BLaER1 (cell line): ENCODE data around the gene ADIRF.

Experiments
- H3K27ac ChIP-seq: shearing (Covaris generic); formaldehyde crosslinking; 2 replicates; pipeline ENCODE4 v1.8.1; 2022
- H3K27me3 ChIP-seq: shearing (Covaris generic); formaldehyde crosslinking; 2 replicates; pipeline ENCODE4 v1.8.1; 2022
- H3K36me3 ChIP-seq: shearing (Covaris generic); formaldehyde crosslinking; 2 replicates; pipeline ENCODE4 v1.8.1; 2022
- H3K4me1 ChIP-seq: shearing (Covaris generic); formaldehyde crosslinking; 2 replicates; pipeline ENCODE4 v1.8.1; 2022
- H3K4me2 ChIP-seq: shearing (Covaris generic); formaldehyde crosslinking; 2 replicates; pipeline ENCODE4 v1.8.1; 2022
- H3K4me3 ChIP-seq: shearing (Covaris generic); formaldehyde crosslinking; 2 replicates; pipeline ENCODE4 v1.8.1; 2022
- H3K9ac ChIP-seq: shearing (Covaris generic); formaldehyde crosslinking; 2 replicates; pipeline ENCODE4 v1.8.1; 2022
- H3K9me3 ChIP-seq: shearing (Covaris generic); formaldehyde crosslinking; 2 replicates; pipeline ENCODE4 v1.8.1; 2022
- H4K20me1 ChIP-seq: shearing (Covaris generic); formaldehyde crosslinking; 2 replicates; pipeline ENCODE4 v1.8.1; 2022
- Cebpa-rat ChIP-seq: shearing (Covaris generic); IDR thresholded peaks from 2 replicates; pipeline ENCODE4 v1.8.1; 2022

The ADIRF gene

GRCh38 chr10:86961481-86962091, 6.7 kb upstream of the ADIRF start:
- no peak overlapping the region for H3K9ac ChIP-seq
- no peak for TF ChIP-seq Cebpa-rat
- no peaks in the 10 kb centered on the region for H3K9me3 ChIP-seq
- H3K36me3 ChIP-seq = no peaks in the 10 kb centered on the region
- H3K27me3 ChIP-seq = no peaks in the 10 kb centered on the region
- no peak overlapping the region for H3K4me3 ChIP-seq
- no peaks in the 10 kb centered on the region for H4K20me1 ChIP-seq
- H3K4me1 ChIP-seq = peaks cover 34% of the 10 kb centered on the region
- no peak overlapping the region for H3K4me2 ChIP-seq
- H3K27ac ChIP-seq = no peak overlapping the region

GRCh38 chr10:86962136-86962980, 5.9 kb upstream of the ADIRF start:
- TF ChIP-seq Cebpa-rat = no peak
- Histone ChIP-seq H4K20me1 (no peaks in the 10 kb centered on the region), H3K36me3 (no peaks in the 10 kb centered on the region), H3K4me3 (no peak overlapping the region), H3K27ac (no peak overlapping the region), H3K9ac (no peak overlapping the region), H3K4me1 (peaks cover 33% of the 10 kb centered on the region), H3K9me3 (no peaks in the 10 kb centered on the region), H3K27me3 (no peaks in the 10 kb centered on the region), H3K4me2 (no peak overlapping the region)

- Histone ChIP-seq H3K27me3 (peaks cover 6% of the 10 kb centered on the region), H4K20me1 (no peaks in the 10 kb centered on the region), H3K4me2 (no peak overlapping the region), H3K27ac (no peak overlapping the region), H3K4me1 (peaks cover 27% of the 10 kb centered on the region), H3K36me3 (no peaks in the 10 kb centered on the region), H3K4me3 (no peak overlapping the region), H3K9me3 (no peaks in the 10 kb centered on the region), H3K9ac (no peak overlapping the region)
- TF ChIP-seq Cebpa-rat = no peak
Measured at GRCh38 chr10:86962981-86963310, 5.3 kb upstream of the ADIRF start.

GRCh38 chr10:86963341-86963919, 4.9 kb upstream of the ADIRF start:
- no peaks in the 10 kb centered on the region for H3K9me3 ChIP-seq
- no peak overlapping the region for H3K27ac ChIP-seq
- H3K9ac ChIP-seq = no peak overlapping the region
- H3K4me1 ChIP-seq = peaks cover 25% of the 10 kb centered on the region
- no peak overlapping the region for H3K4me3 ChIP-seq
- H3K27me3 ChIP-seq = peaks cover 10% of the 10 kb centered on the region
- no peak for TF ChIP-seq Cebpa-rat
- no peak overlapping the region for H3K4me2 ChIP-seq
- no peaks in the 10 kb centered on the region for H3K36me3 ChIP-seq
- H4K20me1 ChIP-seq = no peaks in the 10 kb centered on the region

GRCh38 chr10:86964061-86964846, 4.0 kb upstream of the ADIRF start:
- peaks cover 25% of the 10 kb centered on the region for H3K4me1 ChIP-seq
- no peaks in the 10 kb centered on the region for H4K20me1 ChIP-seq
- no peaks in the 10 kb centered on the region for H3K36me3 ChIP-seq
- peaks cover 19% of the 10 kb centered on the region for H3K27me3 ChIP-seq
- H3K4me2 ChIP-seq = peak overlapping the region; percentile 43
- no peaks in the 10 kb centered on the region for H3K9me3 ChIP-seq
- H3K9ac ChIP-seq = no peak overlapping the region
- no peak overlapping the region for H3K4me3 ChIP-seq
- H3K27ac ChIP-seq = no peak overlapping the region
- no peak for TF ChIP-seq Cebpa-rat

GRCh38 chr10:86964847-86965190, 3.5 kb upstream of the ADIRF start:
- Histone ChIP-seq H3K27ac (no peak overlapping the region), H3K4me1 (peaks cover 25% of the 10 kb centered on the region), H3K9ac (no peak overlapping the region), H3K4me2 (peak overlapping the region; percentile 43), H4K20me1 (no peaks in the 10 kb centered on the region), H3K4me3 (no peak overlapping the region), H3K9me3 (no peaks in the 10 kb centered on the region), H3K27me3 (peaks cover 24% of the 10 kb centered on the region), H3K36me3 (no peaks in the 10 kb centered on the region)
- TF ChIP-seq Cebpa-rat = no peak

- Histone ChIP-seq H3K9me3 (no peaks in the 10 kb centered on the region), H3K27me3 (peaks cover 37% of the 10 kb centered on the region), H3K36me3 (no peaks in the 10 kb centered on the region), H3K4me1 (peaks cover 36% of the 10 kb centered on the region), H4K20me1 (no peaks in the 10 kb centered on the region), H3K27ac (no peak overlapping the region), H3K4me2 (peak overlapping the region; percentile 47), H3K9ac (no peak overlapping the region), H3K4me3 (no peak overlapping the region)
- TF ChIP-seq Cebpa-rat = no peak
Measured at GRCh38 chr10:86965986-86966654, 2.2 kb upstream of the ADIRF start.

- no peak overlapping the region for H3K27ac ChIP-seq
- peaks cover 45% of the 10 kb centered on the region for H3K27me3 ChIP-seq
- no peak overlapping the region for H3K9ac ChIP-seq
- no peak overlapping the region for H3K4me2 ChIP-seq
- no peaks in the 10 kb centered on the region for H3K36me3 ChIP-seq
- TF ChIP-seq Cebpa-rat = no peak
- H4K20me1 ChIP-seq = no peaks in the 10 kb centered on the region
- peaks cover 4% of the 10 kb centered on the region; the same call in 1 of the 2 replicates for H3K9me3 ChIP-seq
- H3K4me3 ChIP-seq = no peak overlapping the region
- H3K4me1 ChIP-seq = peaks cover 47% of the 10 kb centered on the region
Measured at GRCh38 chr10:86967481-86967941, 771 bp upstream of the ADIRF start.

GRCh38 chr10:86968994-86969355, 693 bp downstream of the ADIRF start:
- Histone ChIP-seq H3K4me1 (peaks cover 43% of the 10 kb centered on the region), H3K27ac (no peak overlapping the region), H3K9me3 (peaks cover 4% of the 10 kb centered on the region; the same call in 1 of the 2 replicates), H4K20me1 (no peaks in the 10 kb centered on the region), H3K36me3 (no peaks in the 10 kb centered on the region), H3K27me3 (peaks cover 45% of the 10 kb centered on the region), H3K4me3 (no peak overlapping the region), H3K9ac (no peak overlapping the region), H3K4me2 (no peak overlapping the region)
- TF ChIP-seq Cebpa-rat = no peak
